GM21367 (cell line): Measurements from ENCODE around the gene NRXN3.

Experiments
- ATAC-seq: cut with Tn5 transposase; IDR thresholded peaks from one replicate; pipeline ENCODE4 v1.9.1; 2021; ENCODE audit not compliant: unreplicated experiment

NRXN3 gene

DNA sequence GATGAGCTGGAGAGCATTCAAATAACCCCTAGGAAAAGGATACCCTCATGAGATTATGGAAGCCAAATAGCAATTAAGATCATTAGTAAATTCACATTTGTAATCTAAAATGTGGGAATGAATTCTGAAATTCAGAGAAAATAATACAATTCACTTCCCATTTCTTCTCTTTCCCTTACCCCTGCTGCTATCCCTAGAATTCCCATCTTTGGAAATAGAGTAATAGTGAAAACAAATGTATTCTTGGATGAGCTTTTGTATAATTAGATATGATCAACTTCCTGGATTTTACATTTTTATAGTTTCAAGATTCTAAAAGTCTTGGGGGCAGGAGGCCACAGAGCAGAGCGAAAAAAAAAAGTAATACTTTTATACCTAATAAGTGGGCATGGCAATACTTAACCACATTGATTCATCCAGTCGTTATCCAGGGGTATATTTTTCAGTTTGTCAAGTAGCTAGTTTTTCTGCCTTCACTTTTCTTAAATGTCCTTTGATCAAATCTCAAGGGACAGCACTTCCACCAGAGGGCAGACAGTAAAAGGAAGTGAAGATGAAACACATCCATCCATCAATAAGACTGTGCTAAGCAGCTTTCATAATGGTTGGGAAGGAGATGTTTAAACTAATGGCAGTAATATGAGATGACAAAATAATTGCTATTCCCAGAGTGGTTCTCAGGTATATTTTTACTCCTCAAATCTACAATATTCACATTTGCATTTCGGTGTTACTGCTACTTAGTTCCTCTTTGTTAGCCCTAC, 1639.9 kb downstream of the NRXN3 start:
- no peak for ATAC-seq

DNA sequence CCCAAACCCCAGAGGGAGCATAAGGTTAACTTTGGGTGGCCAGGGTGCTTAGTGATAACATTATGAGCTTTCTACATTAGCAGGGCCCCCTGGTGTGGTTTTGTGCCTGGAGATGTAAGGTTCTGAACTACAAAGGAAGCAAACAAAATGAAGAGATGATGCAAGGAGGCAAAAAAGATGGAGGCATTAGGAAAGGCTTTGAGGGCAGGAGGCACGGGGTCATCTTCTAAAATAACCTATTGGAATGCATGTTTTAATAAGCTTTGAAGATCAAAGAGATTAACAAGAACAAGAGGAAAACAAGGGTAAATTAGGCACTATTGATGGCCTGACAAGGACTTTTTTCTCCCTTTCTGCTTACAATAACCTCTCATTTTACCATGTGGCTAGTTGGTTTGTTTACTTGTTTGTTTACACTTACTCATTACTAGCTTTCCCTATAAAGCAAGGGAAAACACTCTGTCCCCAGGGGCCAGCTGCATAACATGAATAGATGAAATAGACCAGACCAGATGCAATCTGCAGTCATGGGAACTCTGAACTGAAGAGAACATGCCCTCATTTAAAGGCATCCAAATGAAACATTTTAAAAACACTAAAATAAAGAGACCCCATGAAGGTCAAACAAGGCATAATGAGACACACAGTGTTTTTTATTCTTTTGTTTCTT, 1650.8 kb downstream of the NRXN3 start:
- no peak for ATAC-seq

DNA sequence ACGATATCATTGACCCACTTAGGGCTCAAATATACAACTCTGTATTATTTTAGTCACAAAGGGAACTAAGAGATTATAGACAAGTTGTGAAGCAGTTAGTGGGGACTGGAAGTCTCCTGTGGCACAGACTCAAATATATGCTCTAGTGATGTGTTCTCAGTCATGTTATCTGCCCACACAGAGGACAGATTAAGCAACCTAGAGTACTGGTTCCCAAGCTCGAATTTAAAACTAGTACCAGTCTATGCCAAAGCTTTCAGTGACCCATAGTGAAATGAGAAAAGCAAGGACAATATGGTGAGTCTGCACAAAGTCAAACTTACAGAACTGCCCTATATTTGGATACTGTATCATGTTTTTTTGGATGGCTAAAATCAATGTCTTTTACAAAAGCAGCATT, 1651.9 kb downstream of the NRXN3 start:
- no peak for ATAC-seq

DNA sequence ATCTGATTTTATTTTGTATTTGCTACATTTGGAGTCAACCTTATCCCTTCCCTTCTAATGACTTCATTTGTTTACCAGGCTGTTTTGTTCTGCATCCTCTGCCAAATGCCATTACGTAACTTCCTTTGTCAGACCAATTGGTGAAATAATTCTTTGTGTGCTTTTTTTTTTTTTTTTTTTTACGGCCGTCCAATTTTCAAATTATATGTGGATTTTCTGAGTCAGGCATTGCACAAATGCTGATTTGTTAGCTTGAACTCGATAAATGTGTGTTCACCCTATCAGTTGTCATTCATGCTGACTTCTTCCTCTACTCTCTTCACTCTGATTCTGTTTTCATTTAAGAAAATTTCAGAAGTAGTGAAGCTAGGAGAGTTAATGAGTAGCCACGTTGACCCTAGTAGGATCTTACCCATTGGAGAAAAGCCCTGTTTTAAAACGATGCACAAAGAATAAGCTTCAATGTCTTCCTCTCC, 1654.9 kb downstream of the NRXN3 start:
- no peak for ATAC-seq

DNA sequence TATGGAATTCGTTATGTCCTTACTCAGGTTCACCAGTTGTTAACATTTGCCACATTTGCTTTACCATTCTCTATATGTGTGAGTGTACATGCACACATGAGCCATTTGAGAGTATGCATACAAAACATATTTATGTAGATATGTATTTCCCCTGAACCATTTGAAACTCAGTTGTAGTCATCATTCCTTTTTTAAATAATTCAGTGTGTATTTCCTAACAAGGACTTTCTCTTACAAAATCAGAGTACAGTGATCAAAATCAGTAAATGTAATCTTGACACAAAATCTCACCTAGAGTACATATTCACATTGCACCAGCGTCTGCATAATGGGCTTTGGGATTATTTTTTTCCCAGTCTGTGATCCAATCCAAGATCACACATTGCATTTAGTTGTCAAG, 1656.2 kb downstream of the NRXN3 start:
- ATAC-seq, result no peak

DNA sequence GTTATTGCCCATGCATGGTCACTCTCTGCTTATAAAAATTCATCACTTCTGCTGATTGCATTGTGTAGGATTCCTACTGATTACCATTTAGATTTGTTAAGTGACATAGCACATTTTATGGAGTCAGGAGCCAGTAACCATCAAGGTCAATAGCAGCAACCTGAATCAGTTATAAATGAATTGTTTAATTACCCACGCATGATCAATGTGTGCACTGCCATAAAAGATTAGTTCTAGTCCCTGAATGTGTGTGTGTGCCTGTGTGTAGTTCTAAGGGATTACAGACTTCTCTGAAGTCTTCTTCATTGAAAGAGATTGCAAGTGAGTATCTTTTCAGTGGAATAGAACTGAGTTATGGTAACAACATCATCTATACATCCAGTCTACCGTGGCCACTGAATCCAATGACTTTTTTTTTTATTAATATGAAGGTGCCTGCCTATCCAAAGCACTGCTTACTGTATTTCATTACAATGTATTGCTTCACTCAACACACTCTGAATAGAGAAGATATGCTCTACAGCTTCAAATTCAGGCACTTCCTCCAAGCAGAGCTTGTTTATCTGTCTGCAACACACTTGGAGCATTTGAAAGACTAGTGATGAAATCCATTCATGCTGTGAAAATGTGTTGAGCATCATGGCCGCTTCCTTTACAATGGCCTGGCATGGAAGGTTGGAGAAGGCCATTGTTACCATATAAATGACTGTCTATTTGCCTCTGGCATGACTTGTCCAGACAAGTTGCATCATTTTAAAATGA, 1659.4 kb downstream of the NRXN3 start:
- ATAC-seq, result no peak

DNA sequence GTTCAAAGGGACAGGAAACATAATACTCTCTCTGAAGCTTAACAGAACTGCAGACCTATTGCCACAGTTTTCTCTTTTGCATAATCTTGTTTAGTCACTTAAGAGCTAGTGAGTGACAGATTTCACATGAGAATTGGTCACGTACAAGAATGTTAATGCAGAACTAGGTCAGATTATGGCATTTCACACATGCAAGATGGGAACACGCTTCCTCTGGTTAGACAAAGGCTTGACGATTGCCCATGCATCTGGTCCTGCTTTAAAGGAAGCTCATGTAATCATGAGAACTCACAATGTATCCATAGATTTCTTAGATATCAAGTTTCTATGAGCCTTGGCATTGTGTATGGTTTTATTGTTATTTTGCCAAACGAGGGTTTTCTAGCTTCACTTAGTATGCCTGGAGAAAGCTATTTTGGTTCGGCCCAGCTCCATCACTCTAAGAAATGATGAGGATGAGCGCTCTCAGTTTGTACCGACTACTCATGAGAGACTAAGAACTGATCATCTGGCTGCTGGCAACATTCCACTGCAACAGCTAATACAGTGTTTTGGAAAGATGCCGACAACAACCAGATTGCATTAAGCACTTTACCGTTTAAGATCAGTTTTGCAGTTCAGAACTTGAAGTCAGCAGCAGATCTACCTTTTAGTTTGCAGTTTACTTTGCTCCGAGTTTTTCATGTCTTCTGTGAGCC, 1661.2 kb downstream of the NRXN3 start:
- ATAC-seq, result no peak

DNA sequence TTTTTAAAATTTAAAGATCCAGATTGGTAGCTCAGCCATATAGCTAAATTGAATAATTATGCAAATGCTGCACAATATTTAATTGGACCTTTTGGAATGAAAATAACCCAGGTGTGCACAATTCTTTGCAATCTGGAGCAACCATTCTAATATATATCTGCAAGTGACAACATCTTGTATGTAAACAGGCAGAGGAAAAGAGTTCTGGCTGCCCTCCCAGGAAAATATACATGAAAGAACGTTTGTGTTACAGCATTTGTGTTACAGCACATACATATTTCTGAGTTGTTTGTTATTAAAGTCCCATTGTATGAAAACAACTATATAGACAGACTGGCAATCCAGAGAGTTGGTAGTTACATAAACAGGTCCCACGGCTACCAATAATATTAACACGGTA, 1663.6 kb downstream of the NRXN3 start:
- no peak for ATAC-seq

DNA sequence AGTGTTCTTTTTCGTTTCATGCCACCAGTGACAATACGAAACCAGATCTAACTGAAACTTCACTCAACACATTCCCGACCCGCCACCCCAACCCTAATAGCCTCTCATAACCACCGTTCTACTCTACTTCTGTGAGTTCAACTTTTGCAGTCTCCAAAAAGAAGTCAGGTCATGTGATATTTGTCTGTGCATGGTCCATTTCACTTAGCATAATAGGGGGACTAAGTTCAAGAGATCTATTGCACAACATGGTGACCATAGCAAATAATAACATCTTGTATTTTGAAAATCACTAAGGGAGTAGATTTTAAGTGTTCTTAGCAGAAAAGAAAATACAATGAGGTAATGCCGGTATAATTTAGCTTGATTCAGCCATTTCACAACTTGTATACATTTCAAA, 1664.7 kb downstream of the NRXN3 start:
- no peak for ATAC-seq

DNA sequence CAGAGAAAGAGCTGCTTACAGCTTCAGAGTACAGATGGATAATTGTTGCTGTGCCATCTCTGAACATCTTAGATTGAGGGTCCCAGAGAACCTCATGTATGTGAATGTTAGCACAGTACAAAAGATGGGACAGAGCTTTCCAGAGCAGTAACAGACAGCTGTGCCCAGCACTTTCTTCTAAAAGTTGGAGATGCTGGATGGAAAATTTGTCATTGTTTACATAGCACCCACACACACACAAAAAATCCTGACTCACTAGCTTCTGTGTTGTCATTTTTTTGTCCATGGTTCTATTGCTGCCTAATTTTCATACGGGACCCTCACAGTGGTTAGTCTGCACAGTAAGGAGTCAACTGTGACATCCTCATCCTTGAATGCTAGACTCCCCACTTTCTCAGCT, 1666.4 kb downstream of the NRXN3 start:
- ATAC-seq, result no peak

DNA sequence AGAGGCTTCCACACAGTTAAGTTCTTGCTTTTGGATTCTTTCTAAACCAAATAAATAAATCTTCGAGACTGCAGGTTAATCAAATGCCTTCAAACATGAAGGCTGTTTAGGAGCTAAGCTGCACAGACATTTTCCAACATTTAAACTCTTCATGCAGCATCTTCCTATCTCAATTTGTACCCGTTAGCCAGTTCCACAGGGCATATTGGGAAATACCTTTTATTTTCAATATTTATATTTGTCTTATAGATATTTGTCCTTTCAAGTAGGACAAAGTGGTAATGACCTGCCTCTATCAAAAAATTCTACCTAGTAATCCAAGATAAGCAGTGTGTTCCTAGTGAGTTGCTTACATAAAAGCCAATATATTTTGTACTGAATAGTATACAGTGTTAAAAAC, 1667.5 kb downstream of the NRXN3 start:
- no peak for ATAC-seq

DNA sequence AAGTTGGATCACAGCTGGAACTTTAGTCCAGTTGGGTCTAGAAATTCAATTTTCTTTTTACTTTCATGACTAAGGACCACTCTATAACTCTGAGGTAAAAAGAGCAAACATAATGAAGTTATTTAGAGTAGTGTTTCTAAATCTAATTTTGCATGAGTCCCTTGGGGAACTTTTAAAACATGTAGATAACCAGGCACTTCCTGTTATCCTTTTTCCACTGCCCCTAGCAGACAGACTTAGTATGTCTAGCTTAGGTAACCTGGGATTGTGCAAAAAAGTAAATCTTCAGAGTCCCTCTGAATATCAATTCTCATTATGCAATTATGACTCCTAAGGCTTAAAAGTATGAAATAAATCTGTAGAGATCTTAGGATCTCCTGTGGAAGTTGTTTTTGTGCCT, 1669.9 kb downstream of the NRXN3 start:
- no peak for ATAC-seq

DNA sequence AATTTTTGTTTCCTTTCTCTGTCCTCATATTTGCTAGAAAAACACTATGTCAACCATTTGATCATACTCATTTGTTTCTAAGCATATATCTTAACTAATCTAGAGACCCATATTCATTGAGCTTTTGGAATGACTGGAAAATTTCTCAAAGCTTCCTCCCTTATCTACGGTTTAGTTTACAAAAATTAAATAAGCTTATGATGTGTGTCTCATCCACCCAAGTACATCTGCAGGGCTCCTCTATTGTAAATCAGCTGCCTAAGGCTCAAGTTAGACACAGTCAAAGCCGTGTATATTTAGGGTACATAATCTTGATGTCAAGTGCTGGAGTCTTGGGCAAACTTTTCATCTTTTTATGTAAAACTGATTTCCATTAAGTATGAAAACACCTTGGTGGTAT, 1670.7 kb downstream of the NRXN3 start:
- no peak for ATAC-seq

DNA sequence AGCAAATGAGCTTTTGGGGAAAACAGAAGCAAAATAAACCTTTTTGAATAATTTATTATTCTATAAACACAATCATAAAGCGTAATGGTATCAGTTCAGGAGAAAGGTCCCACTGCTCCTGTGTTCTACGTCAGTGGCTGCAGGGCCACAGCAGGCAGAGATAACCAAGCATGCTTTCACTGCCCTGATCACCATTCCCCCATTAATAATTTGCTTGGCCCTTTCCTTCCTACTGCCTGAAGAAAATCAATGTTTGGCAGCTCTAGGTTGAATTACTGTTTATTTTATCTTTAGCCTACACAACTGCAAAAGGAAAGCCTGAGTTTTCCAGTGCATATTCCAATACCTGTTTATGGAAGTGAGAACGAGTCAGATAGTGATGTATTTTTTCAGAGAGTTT, 1671.3 kb downstream of the NRXN3 start:
- no peak for ATAC-seq

DNA sequence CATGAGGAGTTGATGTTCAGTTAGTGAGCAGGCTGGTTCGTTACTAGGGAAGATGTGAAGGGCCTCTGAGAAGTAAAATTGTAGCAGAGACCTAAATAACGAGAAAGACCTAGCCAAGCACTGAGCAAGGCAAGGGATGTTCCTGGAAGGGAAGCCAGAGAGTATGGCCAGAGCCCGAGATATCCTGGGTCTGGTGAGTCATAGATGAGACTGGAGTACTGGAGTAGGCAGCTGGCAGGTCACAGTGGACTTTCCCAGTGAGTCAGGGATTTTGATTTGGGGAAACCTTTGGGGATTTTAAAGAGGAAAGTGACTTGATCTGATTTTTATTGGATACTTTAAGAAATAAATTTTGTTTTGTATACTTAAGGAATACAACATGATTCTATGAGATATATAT, 1672.1 kb downstream of the NRXN3 start:
- ATAC-seq, result no peak

DNA sequence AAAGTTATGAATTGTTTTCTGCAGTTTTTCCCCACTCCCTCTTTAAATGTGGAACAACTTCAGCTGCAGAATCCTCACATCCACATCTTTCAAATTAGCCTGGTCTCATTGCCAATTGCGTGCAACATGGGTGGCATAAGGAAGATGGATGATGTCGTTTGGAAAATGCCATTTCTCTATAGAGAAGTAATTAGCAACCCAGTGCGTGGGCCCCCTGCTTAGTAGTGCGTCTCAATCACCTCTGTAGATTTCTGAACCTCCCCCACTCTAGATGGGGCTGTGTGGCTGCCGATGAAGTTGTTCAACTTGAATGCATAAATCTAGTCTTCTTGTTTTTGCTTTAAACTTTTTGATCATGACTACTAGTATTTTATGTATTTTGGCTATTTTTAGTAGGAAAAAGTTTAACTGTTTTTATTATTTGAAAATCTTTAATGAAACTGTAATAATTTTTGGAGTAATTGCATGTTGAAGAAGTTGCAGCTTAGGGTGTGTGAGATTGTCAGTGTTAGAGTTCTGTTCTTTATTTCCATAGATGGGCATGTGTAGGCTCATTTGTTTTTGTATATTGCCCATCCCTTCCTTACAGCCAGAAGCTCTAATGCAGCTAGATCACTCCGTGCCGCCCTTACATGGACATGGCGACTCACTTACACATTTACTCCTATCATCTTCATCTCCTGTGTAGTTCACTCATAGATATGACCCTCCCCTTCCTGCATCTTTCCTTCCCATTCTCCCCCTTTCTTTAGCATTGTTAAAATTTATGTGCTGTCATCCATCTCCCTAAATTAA, 1683.0 kb downstream of the NRXN3 start:
- ATAC-seq, result no peak

DNA sequence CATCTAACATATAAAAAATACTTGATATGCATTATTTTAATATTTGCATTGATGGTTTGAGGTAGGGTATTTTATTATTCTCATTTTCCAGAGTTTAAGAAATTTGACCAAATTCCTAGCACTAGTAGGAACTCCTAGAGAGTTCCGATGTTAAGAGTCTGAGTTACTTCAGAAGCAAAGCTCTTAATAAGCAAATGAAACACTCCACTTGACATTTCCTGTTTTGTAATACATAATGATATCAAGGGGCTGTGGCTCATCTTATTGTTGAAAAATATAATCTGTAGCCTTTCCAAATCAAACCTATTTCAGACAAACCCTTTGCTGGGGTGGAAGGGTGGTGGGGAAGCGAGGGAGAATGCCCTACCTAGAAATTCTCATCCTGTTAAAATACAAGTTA, 1685.6 kb downstream of the NRXN3 start:
- no peak for ATAC-seq

DNA sequence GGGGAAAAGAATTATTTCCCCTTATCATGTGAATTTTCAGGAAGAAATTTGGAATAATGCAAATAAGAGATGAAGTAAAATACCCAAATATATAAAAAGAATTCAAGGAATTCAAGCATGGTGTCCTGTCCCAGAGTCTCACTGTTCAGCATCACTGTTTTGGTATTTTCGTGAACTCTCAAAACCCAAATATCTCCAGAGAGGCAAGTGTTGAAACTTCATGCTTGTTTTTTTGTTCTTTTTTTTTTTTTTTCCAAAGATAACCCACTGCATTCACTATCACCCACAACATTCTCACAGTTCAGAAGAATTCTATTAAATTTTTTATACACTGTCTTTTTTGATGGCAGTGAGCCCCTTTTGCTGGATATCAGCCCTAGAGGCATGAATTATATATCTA, 1686.2 kb downstream of the NRXN3 start:
- no peak for ATAC-seq

DNA sequence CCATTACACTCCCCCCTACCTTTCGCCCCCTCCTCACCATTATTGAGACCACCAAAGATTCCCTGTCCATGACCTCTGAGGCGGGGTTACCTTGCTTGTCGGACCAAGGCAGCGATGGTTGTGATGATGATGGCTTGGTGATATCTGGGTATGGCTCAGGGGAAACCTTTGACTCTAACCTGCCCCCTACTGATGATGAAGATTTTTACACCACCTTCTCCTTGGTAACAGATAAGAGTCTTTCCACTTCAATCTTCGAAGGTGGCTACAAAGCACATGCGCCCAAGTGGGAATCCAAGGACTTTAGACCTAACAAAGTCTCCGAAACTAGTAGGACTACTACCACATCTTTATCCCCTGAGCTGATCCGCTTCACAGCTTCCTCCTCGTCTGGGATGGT, 1690.9 kb downstream of the NRXN3 start:
- ATAC-seq, result no peak

DNA sequence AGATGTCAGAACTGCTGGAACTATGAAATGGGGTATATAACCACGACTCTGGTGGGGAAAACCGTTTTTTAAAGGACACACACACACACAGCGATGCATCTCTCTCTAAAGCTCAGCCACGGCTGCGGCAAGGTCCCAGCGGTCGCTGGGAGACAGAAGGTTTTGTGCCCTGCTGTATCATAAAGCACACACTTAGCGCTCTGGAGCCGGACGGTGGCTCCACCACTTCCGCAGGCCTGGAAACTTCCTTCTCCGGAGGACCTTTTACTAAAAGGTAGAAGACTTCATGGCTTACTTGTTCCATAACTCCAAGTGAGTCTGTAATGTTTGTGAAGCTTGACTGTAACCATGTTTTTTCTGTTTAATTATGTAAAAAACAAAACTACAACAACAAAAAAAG, 1691.9 kb downstream of the NRXN3 start:
- no peak for ATAC-seq

DNA sequence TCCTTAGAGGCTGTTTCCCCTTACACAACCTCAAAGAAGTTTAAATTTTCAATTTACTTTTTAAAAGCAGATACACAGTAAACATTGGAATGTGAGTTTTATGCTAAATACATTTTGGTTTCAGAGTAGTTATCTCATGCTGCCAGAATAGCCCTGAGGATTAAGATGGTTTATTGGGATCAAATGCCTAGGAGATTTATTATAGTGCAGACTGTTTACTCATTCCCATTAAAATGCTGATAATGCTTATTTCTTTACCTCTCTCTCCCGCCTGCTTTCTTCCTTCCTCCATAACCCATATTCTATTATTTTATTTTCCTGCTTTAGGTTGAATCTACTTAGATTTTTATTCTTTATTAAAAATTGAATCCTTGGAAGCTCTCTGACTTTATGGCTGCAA, 1701.0 kb downstream of the NRXN3 start:
- no peak for ATAC-seq
